NCI-H446 (cell line): ENCODE data around the gene BRF1.

ENCODE experiments used
- DNase-seq, 2 experiments: peaks; one replicate each; lab custom pipeline; 2025; lab: John Stamatoyannopoulos, UW

The BRF1 gene

DNA sequence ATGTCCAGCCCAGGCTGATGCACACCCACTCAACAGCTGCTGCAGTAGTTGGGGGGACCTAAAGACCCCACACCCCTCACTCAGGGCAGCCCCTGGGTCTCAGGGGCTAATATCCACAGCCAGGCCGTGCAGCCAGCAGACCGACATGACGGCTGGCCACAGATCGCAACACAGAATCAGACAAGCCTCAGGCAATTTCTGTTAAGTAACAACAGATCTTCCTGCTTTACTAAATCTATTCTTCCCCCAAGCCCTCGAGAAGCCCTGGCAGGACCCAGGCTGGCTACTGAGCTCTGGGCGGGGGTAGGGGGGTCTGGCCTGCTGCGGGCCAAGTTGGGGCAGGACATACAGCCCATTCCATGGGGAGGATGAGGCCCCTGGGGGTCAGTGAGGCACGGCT, 91.7 kb downstream of the BRF1 start:
- no peak for DNase-seq

DNA sequence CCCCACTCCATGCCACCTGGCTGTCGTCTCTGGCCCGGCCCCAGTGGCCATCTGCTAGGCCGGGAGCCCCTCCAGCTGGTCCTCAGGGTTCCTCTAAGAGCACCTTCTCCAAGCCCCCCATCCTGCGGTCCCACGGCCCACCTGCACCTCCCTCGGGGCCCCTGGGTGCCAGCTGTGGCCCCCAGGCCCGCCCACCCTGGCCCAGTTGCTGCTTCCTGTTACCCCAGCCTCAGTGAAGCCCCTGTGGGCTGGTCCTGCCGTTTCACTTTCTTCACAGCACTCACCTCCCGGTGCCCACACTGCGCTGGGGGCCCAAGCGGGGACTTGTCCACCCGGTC, 92.1 kb downstream of the BRF1 start:
- DNase-seq, result no peak

DNA sequence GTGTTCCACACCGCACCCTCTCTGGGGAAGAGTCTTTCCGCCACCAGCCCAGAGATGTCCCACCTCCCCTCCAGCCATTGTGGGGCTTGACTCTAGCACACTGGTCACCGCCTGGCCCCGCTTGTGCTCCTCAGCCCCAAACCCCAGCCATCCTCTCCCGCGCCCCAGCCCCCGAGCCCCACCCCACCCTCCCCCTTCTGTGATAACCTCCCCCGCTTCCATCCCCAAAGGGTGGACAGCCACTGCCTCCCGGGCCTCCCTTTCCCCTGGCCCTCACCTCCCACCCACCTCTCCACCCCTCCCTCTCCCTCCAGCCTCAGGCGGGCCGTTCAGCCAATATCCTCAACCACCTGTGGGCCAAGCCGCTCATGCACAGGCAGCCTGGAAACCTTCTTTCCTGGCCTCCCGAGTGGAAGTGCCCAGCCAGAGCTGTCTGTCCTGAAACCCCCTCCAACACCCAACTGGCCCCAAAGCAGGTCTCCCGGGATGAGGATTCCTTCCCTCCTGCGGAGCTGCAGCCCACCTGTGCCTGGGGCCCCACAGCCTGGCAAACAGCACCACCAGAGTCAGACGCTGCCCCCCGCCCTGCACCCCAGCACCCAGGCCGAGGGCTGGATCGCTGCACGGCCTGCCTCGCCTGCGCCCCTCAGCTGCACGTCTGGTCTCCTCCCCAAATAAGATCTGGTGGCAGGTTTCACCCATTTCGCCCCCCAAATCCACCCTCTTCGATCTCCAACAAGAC, 92.6 kb downstream of the BRF1 start:
- DNase-seq, result no peak

DNA sequence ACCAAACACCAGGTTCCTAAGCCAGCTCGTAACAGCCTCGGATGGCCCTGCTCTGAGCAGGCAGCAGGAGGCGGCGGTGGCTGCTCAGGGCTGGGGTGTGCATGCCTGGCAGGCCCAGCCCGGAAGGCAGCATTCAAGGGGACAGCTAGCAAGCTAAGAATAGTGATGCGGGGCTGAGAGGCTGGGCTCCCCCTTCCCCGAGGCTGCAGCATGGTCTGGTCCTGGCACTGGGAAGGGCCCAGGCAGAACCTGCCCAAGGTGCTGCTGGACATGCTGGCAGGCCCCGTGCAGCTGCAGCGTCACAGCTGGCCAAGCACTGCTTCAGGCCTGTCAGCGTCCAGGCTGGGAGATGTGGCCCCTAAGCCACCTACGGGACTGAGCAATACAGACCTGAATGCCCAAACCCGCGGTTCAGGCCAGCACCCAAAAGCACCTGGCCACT, 93.3 kb downstream of the BRF1 start:
- no peak for DNase-seq

DNA sequence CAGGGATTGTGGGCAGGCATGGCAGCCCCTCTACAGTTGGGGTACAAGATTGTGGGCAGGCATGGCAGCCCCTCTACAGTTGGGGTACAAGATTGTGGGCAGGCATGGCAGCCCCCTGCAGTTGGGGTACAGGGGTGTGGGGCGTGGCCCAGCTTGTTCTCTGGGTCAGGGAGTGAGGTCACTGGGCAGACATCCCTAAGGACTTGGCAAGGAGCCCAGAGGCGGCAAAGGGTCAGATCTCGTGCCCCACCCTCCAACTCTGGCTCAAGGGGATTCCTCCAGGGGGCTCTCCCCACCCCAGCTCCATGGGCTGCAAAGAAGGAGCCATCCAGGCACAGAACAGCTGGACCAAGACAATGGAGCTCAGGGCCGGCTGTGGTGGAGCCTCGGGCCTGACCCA, 93.9 kb downstream of the BRF1 start:
- DNase-seq, result no peak

DNA sequence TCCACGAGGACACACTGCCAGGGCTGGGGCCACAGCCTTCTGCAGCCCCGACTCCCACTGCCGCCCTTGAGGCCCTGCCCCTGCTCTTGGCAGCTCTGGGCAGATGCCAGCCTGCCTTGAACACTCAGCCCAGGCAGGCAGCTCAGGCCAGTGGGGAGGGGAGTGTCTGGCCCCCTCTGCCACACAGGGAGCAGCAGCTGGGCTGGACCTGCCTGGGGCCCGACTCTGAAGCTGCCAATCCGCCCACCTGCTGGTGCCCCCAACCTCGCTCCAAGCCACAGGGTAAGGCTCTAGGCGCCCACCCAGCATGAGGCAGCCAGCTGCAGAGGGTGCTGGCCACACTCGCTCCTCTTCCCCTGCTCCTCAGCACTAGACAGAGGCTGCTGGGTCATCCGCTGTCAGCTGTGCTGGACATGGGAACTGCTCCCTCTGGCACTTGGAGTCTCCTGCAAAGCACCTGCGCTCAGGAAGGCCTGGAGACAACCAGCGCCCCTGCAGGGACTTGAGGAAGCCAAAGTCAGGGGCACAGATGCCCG, 95.1 kb downstream of the BRF1 start:
- peak in 1 of 2 experiments; percentile 68 for DNase-seq

DNA sequence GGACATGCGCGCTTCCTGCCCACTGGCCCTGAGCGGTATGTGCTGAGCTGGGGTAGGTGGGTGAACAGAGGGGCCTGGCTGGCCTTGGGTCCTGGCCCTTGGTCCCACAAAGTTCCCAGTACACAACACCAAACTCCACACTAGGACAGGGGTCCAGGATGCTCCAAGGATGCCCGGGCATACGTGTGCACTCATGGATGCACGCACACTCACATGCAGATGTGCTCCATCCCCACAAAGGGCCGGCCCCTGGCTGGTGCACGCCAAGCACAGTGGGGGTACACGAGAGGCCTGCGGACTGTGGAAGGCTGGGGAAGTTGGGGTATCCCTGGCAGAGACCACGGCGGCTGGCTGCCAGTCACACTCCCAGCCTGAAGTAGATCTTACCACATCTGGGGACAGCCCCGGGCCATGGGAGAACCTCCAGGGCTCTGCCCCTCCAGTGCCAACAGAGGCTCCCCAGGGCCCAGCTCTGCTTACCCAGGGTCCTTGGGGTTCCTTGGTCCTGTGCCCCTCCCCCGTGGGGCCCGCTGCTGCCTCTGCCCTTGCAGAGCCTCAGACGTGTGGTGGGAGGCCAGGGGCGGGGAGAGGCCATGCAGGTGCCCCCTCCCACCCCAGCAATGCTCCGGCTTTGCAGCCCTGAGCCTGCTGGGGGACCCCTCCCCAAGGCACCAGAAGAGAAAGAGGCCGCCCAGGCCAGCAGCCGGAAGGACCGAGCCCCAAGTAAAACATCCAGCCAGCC, 95.7 kb downstream of the BRF1 start:
- DNase-seq, result no peak

DNA sequence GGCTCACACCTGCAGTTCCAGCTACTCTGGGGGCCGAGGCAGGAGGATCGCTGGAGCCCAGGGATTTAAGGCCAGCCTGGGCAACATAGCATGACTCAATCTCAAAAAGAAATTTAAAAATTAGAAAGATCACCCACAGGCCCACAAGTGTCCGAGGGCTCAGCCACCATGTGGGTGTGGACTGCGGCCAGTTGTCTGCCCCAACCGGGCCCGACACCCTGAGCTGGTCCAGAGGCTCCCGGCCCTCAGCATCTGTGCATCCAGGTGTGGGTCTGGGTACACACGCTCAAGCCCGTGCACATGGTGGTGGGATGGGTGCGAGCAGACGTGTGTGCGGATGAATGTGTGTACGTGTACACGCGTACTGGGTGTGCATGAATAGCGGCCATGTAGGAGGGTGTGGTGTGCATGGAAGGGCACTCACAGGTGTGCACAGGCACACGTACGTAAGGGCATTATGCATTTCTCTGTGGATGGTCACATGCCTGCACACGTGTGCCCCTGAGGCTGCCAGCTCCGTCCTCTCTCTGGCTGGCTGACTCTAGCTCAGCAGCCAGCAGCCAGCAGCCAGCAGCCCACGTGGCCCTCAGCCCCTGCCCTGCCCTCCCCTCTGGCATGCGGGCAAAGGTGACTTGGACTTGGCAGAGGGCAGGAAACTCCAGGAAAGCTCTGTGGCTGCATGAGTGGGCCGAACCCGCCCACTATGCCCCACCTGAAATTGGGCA, 96.4 kb downstream of the BRF1 start:
- no peak for DNase-seq

DNA sequence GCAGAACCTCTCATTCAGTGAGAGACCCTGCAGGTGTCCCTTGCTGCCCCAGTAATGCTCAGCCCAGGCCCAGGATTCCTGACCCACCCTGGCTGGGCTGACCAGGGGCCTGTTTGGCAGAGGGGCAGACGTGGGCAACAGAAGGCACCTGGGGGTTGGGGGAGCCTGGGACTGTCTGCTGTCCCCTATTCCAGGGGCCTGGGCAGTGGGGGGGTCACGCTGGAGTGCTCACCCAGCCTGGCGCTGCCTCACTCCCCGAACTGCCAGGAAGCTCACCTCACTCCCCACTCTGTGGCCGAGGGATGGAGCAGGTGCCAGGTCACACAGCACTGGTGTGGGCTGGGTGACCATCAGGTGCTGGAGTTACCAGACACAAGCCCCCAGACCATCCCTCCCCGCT, 97.1 kb downstream of the BRF1 start:
- DNase-seq, result no peak

DNA sequence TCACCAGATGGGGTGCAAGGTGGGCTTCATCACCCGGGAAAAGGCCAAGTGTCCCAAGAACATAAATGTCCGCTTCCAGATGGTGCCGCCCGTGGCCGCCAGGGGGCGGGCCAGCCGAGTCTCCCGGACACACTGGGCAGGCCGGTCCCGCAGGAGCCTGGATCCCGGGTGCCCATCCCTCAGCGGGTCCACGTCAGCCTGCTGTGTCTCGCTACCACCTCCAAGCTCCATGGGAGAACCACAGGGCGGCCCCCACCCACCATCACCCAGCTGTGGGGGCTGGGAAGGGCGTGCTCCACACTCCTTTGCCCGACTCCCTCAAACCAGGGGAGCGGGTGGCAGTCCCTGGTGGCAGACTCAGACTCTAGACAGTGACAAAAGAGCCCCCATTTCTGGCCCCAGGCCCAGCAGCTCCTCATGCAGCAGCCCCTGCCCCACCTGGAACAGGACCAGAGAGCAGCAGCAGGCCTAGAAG, 97.7 kb downstream of the BRF1 start:
- DNase-seq, result peak in 1 of 2 experiments; percentile 79

DNA sequence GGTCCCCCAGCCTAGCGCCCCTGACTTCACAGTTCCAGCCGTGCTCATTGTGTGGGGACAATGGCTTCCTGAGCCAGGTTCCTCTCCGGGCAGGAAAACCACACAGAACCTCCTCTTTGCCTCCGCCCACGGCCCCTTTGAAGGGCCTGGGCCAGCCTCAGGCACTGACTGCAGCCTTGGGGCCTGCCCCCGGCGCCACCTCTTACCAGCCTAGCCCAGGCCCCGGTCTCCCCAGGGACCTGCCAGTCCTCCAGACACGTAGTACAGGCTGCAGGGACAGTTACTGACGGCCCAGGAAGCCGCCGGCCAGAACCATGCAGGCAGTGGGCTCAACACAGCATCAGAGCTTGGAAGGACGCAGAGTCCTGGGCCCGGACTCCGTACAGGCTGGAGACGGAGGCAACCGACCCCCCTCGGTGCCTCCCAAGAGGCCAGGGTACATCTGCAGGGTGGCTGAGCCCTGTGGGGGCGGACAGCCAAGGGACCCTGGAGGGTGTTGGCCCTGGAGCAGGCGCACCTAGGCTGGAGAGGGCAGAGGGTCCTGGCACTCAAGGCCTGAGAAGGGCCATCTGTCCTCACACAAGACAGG, 98.8 kb downstream of the BRF1 start:
- no peak for DNase-seq

DNA sequence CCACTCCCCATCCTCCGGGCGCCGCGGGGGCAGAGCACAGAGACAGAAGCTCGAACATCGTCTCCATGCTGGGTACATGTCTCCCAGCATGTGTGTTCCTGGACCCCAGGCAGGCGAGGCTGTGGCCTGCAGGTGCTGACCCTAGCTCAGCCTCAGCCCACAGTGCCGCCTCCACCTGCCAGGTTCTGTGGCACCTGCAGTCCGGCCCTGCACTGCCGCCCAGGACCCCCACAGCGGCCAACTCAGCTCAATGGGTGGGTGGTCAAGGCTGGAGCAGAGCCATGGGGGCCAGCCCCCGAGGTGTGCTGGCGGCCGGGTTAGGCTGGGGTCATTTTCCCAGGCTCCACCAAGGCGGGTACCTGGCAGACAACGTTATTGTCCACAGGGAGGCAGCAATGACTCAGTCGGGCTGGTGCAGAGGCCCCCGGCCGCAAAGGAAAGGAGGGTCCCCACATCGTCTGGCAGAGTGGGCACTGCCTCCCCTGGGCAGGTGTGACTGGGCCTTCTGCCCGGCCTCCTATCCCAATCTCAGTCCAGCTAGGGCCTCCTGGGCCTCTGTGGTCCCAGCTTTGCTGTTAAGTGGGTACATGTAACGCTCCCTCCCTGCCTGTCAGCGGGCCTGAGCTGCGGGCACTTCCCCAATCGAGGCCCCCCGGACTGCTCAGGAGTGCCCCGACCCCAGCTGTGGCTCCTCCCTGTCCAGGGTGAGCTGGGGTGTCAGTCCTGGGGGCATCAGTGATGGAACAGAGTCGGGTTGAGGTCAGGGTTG, 99.5 kb downstream of the BRF1 start:
- DNase-seq, result no peak

DNA sequence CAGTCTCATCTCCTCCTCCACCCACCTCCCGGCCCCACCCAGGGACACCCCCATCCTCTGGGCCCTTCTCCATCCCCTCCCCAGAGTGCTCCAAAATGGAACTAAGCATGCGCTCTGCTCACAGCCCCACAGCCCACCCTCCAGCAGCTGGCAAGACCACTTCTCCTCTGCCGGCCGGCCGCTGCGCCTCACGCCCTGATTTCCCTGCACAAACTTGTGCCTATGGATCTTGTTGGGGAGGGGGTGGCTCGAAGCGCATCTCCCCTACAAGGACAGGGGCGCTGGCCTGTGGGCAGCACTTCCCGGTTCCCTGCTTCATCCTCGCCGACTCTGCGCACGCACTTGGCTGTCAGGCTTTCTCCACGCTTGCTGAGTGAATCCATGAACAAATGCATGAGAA, 100.2 kb downstream of the BRF1 start:
- no peak for DNase-seq

DNA sequence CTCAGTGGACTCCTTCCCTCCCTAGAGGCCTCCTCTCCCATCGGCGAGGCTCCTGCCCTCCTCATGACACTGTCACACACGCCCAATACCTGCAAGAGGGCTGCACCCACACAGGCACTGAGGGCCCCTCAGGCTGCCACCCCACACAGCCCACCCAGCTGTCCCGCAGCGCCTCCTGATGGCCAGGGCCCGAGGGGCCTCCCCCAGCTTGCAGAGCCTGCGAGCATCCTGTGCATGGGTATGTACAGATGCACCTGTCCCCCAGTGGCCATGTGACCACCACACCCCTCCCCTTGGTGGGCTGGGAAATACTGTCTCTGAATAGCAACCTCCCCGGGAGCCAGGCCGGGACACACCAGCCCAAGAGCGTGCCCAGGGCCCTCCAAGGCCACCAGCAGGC, 100.7 kb downstream of the BRF1 start:
- DNase-seq, result no peak

DNA sequence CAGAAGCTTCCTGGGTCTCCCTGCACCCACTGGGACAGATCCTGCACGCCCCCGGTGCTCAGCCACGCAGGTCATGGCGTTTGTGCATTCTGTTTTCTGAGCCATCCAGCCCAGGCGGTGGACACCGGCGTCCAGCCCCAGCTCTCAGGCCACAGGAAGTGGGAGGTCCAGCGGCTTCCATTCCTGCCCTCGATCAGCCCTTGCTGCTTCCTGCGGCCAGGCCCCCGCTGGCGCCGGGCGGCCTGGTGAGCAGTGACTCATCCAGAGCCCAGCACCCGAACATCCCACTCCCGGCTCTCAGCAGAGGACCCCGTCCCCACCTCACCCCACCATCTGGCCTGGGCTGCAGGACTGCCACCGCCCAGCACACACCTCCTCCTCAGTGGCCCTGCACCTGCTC, 101.7 kb downstream of the BRF1 start:
- DNase-seq, result no peak

DNA sequence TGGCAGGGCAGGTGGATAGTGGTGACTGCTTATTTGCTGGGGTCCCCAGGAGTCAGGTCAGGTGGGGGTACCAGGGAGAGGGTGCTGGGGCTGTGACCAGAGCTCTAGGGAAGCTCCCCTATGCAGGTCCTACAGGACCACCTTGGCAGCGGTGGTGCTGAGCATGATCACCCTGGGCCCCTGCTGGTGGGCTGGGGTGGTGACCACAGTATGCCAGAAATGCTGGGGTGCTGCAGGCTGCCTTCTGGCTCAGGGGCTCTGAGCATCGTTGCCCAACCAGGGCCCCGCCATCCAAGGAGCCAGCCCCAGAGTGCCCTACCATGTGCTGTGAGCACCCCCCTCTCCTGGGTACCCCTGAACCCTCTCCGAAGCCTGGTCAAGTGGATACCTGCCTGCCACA, 102.2 kb downstream of the BRF1 start:
- no peak for DNase-seq

DNA sequence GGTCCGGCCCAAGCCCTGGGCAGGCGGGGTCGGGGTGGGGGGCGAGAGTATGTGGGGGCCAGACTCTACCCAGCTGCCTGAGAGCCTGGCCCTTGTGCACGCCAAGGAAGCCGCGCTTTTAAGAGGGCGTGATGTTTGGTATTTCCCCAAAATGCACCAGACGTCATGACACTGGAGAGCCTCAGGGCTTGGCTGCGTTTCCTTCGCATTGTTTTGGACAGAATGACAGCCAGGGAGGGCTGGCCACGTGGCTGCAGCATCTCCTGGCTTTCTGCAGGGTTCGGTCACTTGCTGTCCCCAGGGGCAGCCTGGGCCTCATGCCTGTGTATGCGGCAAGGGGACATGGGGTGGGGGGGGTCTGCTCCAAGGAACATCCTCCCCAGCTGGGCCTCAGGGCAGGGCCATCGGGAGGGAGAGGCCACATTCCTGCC, 103.6 kb downstream of the BRF1 start:
- DNase-seq, result no peak

DNA sequence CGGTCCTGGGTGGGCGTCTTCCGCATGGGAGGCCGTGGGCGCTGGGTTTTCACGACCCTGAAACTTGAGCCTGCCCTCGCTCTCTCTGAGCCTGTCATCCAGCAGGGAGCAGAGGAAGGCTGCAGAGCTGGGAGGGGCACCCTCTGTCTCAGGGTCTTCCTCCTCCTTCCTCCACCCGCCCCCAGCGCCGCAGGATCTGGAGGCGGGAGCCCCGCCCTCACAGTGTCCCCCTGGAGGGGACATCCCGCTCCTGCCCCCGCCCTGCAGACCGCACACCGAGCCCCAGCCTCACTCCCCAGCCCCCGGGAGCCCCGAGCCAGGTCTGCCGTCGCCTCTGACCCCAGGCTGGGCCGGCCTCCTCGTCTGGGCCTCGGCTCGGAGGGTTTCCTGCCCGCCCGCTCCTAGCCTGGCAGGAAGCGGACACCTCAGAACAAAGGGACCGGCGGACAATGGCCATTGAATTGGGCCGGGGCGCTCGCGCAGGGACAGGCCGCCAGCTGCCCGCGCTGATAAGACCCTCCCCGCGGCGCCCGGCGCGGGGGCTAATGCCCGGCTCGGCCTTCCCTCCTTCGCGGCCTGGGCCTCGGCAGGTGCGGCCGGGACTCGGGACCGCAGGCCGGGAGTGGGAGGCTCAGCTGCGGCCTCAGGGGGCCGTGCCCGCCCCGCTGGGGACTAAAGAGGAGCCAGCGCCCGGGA, 104.4 kb downstream of the BRF1 start:
- DNase-seq, result no peak

DNA sequence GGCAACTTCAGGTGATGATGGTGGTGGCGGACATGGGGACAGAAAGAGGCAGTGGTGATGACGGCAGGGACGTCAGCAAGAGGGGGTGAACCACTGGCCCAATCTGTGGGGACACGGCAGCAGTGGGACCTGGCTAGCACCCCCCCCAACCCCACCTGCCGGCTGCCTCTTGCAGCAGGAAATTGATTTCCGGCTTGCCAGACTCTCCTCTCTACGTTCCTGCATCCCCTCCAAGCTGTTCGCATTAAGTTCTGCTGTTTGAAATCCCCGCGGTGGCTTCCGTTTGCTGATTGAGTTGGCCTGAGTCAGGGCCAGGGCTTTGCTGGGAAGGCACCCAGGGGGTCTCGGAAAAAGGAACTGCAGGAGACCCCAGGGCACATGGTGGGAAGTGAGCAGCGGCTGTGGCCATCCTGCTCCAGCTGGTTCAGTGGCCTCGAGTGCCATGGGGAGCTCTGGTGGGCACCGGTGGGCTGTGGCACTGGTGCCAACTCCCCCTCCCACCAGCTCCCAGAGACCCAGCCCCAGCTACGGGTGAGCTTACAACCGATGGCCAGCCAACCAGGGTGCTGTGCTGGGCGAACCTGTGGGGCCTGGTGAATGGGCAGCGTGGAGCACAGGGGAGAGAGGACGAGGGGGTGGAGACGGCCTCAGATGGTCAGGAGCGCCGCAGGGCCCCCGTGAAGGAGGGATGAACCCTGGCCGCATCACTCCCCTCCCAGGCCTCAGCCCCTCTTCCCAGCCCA, 105.1 kb downstream of the BRF1 start:
- no peak for DNase-seq

DNA sequence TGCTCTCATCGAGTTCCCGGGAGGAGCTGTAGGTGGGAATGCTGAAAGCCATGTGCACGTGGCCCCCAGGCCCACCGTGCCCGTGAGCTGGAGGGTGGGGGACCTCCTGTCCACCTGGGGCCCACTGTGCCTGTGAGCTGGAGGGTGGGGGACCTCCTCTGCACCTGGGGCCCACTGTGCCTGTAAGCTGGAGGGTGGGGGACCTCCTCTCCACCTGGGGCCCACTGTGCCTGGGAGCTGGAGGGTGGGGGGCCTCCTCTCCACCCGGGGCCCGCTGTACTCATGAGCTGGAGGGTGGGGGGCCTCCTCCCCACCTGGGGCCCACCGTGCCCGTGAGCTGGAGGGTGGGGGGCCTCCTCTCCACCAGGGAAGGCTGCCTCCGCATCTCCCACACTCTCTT, 105.8 kb downstream of the BRF1 start:
- DNase-seq, result no peak
